Measurements from ENCODE around the gene MOB2.

Gene MOB2

DNA sequence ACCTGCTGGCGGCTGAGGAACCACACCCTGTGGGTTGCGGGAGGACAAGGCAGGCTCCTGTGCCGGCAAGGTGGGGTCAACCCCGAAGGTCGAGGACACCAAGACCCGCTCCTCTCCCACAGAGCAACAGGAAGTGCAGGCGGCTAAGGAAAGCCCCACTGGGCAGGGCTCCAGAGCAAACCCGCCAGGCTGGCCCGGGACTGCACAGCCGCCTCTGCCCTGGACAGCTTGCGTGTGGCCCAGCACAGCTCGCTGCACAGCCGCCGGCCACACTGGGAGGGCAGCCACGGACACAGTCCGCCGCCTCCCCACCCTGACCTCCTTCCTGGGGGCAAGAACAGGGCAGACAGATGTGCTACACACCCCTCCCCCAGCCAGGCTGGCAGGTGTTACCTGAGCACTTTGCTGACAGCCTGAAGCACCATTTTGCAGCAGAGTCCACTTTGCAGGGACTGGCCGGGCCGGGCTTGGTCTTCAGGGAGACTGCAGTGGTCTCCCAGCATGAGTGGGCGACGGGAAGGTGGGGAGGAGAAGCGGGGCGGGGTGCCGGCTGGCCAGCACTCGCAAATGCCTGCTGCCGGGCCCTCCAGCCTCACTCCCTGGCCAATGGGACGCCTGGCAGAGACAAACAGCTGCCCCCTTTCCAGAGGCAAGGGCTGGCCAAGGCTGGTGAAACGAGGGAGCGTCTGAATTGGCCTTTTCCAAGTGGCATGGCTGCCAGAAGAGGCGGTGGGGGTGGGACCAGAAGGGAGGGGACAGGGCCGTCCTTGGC is at the start of gene MOB2:
Gene MOB2, minus strand, starts transcription at position 726 of the 772 bp plus-strand sequence. Its CDS starts 223 bp downstream, at position 503.
- H3K4me3 ChIP-seq (ENCODE audit: low read depth, low read length), result no peak within 1 kb of the TSS

- no peak overlapping the region for H3K4me3 ChIP-seq (ENCODE audit: low read depth, low read length)
These were observed 48.1 kb upstream of the MOB2 start for GRCh38 chr11:1534682-1535081.

GRCh38 chr11:1534171-1534570 is 47.6 kb upstream of the MOB2 start:
- no peak overlapping the region for H3K4me3 ChIP-seq (ENCODE audit: low read depth, low read length)

DNA sequence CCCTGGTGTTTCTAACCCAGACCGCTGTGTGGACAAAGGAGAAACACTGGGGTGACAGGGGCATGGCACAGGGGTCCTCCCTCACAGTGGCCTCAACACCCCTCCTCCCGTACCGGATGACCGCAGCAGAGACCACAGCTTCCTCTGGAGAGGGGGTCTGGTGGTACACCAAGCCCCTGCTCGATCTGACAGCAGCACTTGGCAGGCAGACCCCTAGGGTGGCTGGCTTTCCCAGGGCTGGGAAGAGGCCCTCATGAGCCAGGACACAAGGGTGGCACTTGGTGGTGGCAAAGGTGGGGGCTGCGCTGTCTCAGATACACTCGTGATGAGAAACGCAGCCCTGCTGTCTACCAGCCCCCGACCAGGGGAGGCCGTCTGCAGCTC is 46.8 kb upstream of the MOB2 start:
- no peak overlapping the region for H3K4me3 ChIP-seq (ENCODE audit: low read depth, low read length)

GRCh38 chr11:1532606-1533341 is 46.2 kb upstream of the MOB2 start:
- no peak overlapping the region for H3K4me3 ChIP-seq (ENCODE audit: low read depth, low read length)

DNA sequence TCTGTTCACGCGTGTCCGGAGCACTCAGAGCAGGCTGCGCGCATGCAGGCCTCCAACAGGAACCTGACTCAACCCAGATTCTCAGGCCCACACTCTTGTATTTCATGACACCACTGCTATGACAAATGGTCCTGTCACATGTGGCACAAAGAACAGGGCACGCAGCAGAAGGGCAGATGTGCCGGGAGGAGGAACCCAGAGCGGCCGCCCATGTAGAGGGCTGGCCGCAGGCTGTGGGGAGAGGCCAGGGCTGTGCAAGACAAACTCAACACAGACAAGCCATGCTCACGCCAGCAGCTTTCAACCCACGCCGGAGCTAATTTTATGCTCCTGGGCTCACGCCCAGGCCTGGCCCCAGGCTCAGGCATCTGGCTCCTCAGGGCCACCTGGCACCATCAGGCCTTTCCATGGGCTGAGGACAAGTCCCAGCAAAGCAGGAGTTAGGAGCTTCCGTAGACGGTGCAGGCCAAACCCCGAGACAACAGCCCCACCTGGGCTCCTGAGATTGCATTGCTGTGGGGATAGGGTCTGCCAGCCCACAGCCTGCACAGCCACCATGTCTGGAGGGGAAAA is 45.5 kb upstream of the MOB2 start:
- no peak overlapping the region for H3K4me3 ChIP-seq (ENCODE audit: low read depth, low read length)

- no peak overlapping the region for H3K4me3 ChIP-seq (ENCODE audit: low read depth, low read length)
These were observed 45.0 kb upstream of the MOB2 start for GRCh38 chr11:1531449-1532013.

DNA sequence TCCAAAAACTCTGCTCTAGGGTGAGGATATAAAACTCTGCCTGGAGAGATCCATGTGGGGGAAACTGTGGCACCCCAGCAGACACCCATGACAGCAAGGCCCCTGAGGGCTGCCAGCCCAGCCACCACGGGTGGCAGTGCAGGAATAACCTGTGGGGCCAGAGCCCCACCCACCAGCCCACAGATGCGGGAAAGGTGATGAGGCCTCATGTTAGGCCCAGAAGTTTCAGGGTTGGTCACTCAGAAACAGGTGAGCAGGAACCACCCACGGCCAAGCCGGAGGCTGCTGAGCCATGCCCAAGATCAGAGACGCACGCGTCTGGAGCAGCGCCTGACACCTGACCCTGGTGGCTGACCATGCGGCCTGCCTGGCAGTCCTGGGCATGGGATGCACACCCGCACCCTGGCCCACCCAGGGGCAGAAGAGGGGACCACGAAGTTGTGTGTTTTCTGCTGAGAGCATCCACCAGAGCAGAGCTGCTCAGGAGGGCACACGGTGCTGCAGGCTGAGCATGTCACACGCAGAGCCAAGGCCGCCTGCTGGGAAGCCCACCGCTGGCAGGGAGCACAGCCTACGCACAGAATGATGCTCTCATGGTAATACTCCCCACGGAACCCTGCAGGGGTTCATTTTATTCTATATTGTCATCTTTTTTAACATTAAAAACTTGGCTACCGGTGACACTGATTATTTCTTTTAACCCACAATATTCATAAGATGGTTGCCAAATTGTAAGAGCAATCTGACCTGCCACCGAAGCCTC is 44.3 kb upstream of the MOB2 start:
- H3K4me3 ChIP-seq (ENCODE audit: low read depth, low read length), result no peak overlapping the region

DNA sequence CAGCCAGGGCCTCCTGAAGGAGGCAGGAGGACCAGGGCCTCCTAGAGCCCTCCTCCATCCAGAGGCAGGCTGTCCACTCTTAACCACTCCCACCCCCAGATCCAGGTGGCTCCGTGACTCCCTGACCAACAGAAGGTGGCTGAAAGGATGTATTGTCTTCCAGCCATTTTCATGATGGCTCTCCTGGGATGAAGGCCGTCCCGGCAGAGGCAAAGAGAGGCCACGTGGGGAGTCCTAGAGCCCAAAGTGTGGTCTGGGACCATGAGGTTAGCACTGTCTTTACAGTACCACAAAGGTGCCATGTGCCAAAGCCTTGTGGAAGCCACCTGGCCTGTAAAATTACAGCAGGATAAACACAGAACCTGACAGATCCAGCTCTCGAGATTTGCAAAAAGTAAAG is 43.2 kb upstream of the MOB2 start:
- no peak overlapping the region for H3K4me3 ChIP-seq (ENCODE audit: low read depth, low read length)

GRCh38 chr11:1529286-1529685 is 42.7 kb upstream of the MOB2 start:
- no peak overlapping the region for H3K4me3 ChIP-seq (ENCODE audit: low read depth, low read length)

DNA sequence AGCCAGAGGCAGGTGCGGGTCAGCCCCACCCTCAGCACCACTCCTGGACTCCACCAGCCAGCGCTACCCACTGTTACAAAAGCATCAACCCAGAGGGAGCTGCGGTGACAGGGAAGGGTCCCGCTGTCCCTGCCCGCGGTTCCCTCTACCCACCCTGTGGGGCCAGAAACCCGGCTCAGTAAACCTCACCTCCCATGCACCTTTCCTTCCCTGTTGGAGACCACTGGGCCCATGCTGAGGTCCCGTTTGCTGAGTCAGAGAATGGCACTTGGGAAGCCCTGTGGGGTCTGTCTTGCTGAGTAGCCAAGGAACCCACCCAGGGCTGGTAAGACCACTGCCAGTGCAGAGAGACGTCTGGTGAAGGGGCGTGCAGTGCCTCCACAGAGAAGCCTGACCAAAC is 42.1 kb upstream of the MOB2 start:
- H3K4me3 ChIP-seq (ENCODE audit: low read depth, low read length), result no peak overlapping the region

- no peak overlapping the region for H3K4me3 ChIP-seq (ENCODE audit: low read depth, low read length)
These were observed 40.2 kb upstream of the MOB2 start for GRCh38 chr11:1526785-1527184.

DNA sequence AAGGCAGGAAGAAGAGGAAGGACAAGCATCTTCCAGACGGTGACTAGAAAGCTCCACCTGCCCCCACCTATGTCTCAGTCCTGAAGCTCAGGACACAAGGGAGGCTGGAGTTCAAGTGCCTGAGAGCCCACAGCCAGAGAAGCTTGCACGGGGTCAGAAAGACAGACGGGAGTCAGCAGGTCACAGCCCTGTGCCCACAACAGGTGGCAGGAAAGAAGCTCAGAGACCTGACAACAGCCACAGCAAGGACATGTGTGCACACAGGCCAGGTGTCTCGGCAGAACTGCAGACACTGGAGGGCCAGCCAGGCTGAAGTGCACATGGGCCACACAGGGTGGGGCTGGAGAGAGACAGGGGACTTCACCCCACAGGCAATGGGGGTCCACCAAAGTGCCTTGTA is 37.2 kb upstream of the MOB2 start:
- no peak overlapping the region for H3K4me3 ChIP-seq (ENCODE audit: low read depth, low read length)

GRCh38 chr11:1523077-1523476 is 36.5 kb upstream of the MOB2 start:
- no peak overlapping the region for H3K4me3 ChIP-seq (ENCODE audit: low read depth, low read length)

DNA sequence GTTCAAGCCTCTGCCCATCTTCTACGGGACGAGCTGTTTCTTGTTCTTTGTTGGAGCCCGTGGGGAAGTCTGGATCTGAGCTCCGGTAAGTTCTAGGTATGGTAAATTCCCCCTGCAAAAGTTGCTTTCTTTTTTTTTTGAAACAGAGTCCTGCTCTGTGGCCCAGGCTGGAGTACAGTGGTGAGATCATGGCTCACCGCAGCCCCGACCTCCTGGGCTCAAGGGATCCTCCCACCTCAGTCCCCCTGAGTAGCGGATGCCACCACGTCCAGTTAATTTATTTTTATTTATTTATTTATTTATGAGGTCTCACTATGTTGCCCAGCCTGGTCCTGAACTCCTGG is 35.5 kb upstream of the MOB2 start:
- no peak overlapping the region for H3K4me3 ChIP-seq (ENCODE audit: low read depth, low read length)

GRCh38 chr11:1521382-1522080 is 35.0 kb upstream of the MOB2 start:
- H3K4me3 ChIP-seq (ENCODE audit: low read depth, low read length), result no peak overlapping the region

DNA sequence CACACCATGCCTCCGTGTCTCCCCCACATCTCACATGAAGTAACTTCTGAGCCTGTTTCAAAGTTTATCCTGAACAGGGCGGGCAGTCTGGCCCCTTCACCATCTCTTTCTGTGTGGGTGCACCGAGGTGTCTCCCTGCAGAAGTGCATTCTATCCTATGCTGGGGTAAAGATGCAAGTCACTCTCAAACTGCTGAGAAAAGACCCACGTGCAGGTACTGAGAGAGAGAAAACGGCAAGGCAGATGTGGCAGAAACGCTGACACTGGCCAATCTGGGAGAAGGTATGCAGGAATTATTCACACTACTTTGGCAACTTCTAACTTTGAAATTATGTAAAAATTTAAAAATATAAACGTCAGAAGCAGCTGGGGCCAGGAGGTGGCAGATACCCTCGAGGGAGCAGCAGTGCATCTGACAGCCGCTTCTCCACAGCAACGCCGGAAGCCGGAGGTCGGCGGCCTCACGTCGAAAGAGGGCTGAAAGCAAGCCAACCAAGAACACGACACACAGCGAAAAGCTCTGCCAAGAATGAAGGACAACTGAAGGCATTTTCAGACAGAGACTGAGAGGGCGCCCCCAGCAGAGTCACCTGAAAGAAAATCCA is 34.2 kb upstream of the MOB2 start:
- H3K4me3 ChIP-seq (ENCODE audit: low read depth, low read length), result no peak overlapping the region

GRCh38 chr11:1520209-1520662 is 33.7 kb upstream of the MOB2 start:
- no peak overlapping the region for H3K4me3 ChIP-seq (ENCODE audit: low read depth, low read length)

GRCh38 chr11:1519028-1520010 is 32.7 kb upstream of the MOB2 start:
- no peak overlapping the region for H3K4me3 ChIP-seq (ENCODE audit: low read depth, low read length)
